ENCODE measurements around the gene ACSS1.
A peak's percentile ranks its signal among the peaks of the same experiment; 100 is the strongest.

The ACSS1 gene

DNA sequence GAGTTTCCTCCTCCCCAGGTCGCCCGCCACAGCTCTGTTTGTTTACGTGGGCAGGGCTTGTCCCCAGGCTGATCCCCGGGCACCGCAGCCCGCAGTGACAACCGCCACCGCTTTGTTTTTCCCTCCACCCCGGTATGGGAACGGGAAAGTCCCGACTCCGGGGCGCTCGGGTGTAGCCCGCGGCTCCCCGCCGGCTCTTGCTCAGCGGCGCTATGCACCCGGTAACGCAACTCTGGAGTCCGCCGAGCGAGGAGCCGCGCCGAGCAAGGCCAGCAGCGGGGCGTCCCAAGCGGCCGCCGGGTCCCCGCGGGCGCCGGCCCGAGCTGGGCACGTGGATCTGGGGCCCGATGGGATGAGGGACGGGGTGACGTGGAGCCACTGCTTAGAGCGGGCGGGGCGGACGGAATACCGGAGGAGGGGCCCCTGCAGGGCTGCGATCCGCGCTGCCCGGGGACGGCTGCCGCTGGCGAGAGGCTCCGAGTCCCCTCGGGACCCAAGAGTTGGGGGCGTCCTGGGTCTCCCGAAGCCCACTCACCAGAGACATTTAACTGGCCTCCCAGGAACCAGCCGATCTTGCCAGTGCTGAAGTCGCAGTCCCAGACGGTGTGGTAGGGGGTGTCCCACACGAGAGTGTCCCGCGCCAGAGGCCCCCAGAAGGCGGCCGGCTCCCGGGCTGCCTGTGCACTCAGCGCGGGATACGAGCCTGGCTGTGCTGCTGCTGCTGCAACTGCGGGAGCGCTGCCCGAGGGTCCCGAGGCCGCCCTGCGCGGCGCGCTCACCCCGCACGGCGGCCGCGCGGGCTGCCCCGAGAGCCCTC, 497 bp downstream of the ACSS1 start:
- peak; percentile 84 for DNase-seq

- DNase-seq, result no peak
These were observed 1.2 kb downstream of the ACSS1 start for GRCh38 chr20:25056690-25057233.

DNA sequence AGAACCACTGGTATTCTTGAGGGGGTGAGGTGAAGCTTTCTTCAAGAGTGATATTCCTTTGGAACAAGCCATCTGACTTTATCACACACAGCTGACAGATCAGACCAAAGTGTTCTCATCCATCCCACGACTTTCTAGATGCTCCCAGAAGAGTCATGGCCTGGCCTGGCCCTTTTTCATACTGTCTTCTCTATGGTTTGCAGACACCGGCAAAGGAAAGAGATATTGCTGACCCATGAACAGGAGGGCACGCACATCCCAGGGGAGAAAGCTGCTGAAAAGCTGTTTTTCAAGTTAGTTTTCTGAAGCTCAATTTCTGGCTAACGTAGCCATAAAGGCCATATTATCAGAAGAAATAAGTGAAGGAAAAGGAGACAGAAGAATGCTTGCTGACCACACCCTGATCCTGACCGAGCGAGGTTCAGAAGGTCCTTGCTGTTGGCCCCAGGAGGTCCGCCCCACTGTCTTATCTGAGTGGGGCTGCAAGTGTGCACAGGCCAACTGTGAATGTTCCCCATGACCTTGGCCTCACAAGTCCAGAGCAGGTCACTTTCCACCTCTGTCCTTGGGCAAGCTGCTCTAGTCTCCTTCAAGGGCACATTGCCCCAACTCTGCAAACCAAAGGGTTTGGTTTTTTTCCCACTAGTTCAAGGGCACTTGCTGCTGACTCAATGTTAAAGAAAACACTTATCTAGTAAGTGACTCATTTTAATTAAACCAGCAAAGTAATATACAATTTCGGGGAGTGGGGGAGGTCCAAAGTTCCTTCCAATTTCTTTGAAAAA, 2.0 kb downstream of the ACSS1 start:
- no peak for DNase-seq

GRCh38 chr20:25054995-25055629, 2.8 kb downstream of the ACSS1 start:
- no peak for DNase-seq

DNA sequence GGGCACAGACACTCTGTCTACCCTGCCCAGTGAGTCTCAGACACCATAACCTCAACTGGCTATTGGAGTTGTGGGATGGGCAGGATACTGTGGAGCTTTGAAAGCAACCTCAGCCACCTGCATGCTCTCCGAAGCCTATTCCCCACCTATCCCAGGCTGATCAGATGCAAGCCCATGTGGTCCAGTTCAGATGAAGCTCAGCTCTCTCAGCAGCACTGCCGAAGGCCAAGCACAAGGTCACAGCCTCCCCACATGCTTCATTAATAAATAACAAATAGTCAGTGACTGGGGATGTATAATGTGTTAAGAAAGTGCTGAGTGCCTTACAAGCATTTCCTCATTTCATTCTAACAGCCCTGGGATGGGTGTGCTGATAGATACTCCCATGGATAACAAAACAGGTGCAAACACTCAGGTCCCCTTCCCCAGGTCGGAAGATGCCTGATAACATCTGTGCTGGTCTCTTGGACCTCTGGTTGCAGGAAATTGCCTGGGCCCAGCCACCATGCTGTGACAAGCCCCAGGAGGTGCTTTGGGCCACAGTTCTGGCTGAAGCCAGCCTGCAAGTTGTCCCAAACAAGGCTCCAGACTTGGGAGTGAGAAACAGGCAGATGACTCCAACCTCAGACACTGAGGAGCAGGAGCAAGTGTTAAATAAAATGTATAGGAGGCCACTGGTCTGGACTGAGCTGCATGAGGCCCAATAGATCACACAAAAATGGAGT, 3.7 kb downstream of the ACSS1 start:
- DNase-seq, result no peak

GRCh38 chr20:25053255-25054031, 4.5 kb downstream of the ACSS1 start:
- no peak for DNase-seq

DNA sequence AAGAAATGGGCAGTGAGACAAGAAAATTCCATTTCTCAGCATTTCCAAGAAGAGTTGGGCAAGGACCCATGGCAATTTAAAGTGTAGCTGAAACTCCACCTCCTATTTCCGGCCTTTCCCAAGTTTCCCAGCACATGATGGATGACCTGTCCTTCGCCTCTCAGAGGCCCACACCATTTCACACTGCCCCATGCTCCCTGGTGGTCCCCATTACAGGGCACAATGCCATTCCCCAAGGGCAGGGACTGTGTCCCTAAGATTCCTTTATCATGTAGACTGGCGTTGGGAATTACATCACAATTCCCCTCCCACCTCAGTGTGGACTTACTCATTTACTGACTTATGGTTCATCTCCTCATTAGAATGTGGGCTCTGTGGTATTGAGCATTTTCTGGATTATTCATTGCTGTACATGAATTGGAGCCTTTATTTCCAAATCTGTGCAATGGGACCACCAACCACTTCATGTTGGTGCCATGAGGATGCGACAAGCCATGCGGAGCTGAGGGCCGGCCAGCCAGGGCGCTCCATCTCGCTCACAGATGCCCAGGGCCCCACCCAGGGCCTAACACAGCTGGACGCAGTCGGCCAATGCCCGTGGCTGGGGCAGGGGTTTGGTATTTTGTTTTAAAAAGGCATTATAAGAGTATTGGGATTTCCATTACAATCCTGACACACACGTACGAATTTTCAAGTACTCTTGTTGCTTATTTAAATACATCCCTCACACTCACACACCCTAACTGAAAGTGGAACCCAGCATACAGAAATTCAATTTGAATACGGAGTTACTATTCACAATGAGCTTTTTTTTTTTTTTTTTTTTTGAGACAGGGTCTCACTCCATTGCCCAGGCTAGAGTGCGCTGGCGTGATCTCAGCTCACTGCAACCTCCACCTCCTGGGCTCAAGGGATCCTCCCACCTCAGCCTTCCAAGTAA, 5.4 kb downstream of the ACSS1 start:
- DNase-seq, result no peak

- no peak for DNase-seq
These were observed 6.4 kb downstream of the ACSS1 start for GRCh38 chr20:25051386-25052155.

- DNase-seq, result no peak
These were observed 7.2 kb downstream of the ACSS1 start for GRCh38 chr20:25050501-25051350.

DNA sequence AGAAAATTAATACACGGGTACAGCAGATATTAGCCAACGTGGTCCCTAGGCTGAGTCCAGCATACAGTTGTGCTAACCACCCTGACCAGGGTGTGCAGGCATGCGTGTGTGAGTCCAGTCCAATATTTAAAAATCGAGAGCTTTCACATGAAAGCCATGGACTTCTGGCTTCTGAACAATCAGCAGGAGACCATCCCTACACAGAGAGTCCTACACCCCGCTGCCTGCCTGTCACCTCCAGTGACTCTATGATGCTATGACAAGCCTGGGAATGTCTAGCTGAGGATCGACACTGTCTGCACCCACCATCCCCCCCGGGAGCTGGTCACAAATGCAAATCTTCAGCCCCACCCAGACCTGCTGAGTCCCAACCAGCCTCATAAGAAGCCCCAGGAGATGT, 7.9 kb downstream of the ACSS1 start:
- no peak for DNase-seq

- no peak for DNase-seq
These were observed 8.5 kb downstream of the ACSS1 start for GRCh38 chr20:25049261-25050060.

- no peak for DNase-seq
These were observed 9.4 kb downstream of the ACSS1 start for GRCh38 chr20:25048519-25048952.

DNA sequence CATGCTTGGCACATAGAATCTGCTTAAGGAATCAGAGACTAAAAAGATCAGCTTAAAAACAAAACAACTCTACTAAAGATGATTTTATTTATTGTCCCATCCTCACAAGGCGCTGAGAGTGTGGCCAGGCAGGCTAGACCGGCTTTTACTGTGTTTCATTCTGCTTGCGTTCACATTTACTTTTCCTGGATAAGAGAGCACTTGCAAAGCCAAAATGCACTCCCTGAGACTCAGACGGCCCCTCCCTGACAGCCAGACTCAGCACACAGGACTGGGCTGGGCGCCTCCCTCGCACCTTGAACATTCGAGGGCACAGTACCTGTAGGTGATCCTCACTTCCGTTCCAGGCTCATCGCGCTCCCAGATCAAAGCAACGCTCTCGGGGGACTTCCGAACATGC, 10.2 kb downstream of the ACSS1 start:
- DNase-seq, result no peak

- DNase-seq, result no peak
These were observed 10.9 kb downstream of the ACSS1 start for GRCh38 chr20:25046736-25047666.

DNA sequence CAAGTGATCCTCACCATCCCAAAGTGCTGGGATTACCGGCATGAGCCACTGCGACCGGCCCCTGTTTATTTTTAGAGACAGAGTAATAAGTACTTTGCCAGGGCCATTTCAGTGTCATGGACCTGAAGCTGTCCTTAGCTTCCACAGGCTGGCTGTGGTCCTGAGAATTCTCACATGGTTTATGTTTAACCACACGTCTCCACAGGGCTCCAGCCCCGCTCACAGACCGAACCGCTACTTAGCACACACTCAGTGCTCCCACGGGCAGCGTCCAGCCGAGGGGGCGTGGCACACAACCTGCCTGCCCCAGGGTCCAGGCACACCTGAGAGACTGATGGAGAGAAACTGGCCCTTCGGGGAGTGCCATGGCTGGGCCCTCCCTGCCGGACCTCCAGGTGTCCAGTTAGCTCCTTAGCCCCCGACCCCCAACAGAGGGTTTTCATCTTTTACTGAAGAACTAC, 11.7 kb downstream of the ACSS1 start:
- no peak for DNase-seq

DNA sequence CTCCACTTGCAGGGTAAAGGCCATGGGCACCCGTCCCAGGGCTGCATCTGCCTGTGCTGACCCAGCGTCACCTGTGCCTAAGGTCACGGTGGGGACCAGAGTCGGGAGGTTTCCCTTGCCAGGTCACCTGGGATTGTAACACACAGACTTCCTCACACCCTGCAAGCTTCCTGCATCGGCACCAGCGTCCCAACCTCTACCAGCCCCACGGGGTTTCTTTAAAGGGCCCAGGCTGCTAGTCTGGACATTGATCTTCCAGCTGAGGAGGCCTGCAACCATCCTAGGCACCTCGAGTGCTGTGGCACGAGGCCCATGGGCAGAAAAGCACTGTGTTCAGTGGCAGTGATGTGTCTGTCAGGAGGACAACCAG, 12.6 kb downstream of the ACSS1 start:
- no peak for DNase-seq
